Measurements from ENCODE around the gene ALCAM.

The ALCAM gene

DNA sequence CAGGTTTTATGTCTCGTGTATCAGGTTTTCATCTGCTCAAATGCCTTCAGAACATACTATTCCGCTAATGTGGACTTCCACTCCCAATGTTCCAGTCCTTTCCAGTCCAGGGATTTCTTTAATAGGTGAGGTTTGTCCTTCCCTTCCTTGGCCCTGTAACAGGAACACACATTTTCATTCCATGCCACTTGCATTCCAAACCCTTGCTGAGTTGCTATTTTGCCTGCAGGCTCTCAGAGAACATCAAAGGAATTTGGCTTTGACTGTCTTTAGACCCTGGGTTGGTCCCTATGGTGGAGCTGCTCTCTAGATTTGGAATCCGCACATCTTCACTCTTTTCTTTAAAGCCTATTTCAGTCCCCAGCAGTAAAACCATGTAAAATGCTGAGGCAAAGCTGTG lies 12.3 kb upstream of the ALCAM start:
- H3K4me3 ChIP-seq (ENCODE audit: low read depth, low read length): peak overlapping the region; percentile 55
- peak; percentile 61 for DNase-seq (ENCODE audit: low read depth)
- TF ChIP-seq, protein P1, sequence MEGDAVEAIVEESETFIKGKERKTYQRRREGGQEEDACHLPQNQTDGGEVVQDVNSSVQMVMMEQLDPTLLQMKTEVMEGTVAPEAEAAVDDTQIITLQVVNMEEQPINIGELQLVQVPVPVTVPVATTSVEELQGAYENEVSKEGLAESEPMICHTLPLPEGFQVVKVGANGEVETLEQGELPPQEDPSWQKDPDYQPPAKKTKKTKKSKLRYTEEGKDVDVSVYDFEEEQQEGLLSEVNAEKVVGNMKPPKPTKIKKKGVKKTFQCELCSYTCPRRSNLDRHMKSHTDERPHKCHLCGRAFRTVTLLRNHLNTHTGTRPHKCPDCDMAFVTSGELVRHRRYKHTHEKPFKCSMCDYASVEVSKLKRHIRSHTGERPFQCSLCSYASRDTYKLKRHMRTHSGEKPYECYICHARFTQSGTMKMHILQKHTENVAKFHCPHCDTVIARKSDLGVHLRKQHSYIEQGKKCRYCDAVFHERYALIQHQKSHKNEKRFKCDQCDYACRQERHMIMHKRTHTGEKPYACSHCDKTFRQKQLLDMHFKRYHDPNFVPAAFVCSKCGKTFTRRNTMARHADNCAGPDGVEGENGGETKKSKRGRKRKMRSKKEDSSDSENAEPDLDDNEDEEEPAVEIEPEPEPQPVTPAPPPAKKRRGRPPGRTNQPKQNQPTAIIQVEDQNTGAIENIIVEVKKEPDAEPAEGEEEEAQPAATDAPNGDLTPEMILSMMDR (conservative IDR thresholded peaks at IDR 0.05; ENCODE audit: low read depth, low read length): no peak

DNA sequence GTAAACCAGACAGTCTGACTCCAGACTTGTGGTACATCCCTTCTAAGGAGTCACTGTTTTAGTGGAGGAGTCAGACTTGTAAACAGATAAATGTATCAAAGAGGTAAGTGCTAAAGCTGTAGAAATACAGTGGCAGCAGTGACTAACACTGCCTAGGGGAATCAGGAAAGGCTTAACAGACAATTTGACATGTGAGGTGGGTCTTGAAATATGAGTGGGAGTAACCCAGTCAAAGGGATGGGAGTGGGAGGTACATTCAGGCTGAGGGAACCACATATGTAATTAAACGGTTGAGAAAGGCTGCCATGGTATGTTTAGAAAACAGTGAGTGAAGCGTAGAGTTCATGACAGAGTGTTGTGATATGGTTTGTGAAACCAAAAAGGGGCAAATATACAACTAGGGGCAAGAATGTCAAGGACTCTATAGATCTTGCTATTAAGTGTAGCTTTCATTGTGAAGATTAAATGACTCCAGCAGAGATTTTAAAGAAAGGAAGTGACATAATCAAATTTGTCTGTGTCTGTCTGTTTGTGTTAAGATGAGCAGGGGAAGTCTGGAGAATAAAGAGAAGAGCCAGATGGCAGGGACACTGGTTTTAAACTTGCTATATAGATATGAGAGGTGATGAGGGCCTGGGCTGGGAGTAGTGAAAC lies 11.2 kb upstream of the ALCAM start:
- no peak overlapping the region for H3K4me3 ChIP-seq (ENCODE audit: low read depth, low read length)
- TF ChIP-seq, protein P1 (conservative IDR thresholded peaks at IDR 0.05; ENCODE audit: low read depth, low read length): no peak
- DNase-seq (ENCODE audit: low read depth): peak; percentile 40

DNA sequence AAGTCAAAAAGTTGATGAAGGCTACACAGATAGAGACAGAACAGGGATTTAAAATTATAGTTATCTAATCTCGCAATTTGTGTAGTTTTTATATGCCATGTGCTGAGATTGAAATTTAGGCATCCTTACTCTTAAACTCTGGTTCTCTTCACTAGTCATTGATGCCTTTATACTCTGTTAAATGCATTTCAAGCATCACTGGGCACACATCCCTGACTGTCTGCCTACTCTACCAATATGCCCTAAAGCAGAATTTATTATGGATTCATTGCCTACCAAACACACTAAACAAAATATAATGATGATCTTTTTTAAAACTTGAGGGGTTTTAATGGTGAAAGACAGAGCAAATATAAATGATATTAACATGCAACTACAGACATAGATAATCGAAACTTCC lies 10.3 kb upstream of the ALCAM start:
- H3K4me3 ChIP-seq (ENCODE audit: low read depth, low read length): no peak overlapping the region
- DNase-seq (ENCODE audit: low read depth): no peak
- TF ChIP-seq, protein P1 (conservative IDR thresholded peaks at IDR 0.05; ENCODE audit: low read depth, low read length): no peak

DNA sequence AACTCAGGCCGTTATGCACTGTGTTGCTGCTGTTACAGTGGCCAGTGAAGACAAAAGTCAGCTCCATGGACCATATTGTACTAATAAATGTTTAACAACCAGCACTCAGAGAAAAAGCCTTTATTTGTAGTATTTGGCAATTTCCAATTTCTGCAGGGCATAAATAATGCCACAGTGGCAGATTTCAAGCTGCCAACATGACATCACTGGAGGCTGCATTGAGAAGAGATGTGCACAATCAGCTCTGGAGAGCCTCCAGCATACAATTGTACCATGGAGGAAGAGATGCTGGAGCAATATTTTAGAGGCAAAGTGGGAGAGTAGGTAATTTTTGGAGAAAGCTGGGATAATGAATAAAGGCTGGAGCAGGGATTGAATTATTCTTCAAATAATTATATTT lies 9.7 kb upstream of the ALCAM start:
- no peak overlapping the region for H3K4me3 ChIP-seq (ENCODE audit: low read depth, low read length)
- TF ChIP-seq, protein P1 (conservative IDR thresholded peaks at IDR 0.05; ENCODE audit: low read depth, low read length): no peak
- no peak for DNase-seq (ENCODE audit: low read depth)

DNA sequence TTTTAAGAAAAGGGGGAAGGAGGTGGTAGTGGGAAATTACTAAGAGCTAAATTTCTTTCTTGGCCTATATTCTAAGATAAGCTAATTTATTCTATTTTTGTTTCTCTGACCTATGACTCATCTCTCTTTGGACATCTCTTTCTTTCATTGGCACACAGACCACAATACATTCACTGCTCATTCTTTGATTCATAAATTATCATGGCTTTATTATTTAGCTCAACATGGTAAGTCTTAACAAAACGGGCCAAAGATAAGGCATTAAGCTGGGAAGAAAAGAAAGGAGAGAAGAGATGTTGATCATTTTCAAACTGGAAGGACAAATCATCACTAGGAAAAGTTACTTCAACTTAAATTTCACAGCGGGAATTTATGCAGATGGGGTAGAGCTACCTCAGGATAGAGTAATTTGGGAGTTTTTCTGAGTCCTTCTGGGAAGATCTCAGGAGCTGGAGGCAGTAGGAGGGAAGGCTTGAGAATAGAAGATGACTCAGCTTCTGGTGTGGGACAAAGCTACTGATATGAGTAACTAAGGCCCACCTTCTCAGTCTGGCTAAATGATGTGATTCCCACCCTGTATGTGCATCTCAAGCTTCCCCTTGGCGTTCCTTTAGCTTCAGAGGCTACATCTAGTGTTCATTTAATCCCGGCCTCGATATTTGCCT lies 7.5 kb upstream of the ALCAM start:
- DNase-seq (ENCODE audit: low read depth): peak; percentile 71
- no peak overlapping the region for H3K4me3 ChIP-seq (ENCODE audit: low read depth, low read length)
- TF ChIP-seq, protein P1 (conservative IDR thresholded peaks at IDR 0.05; ENCODE audit: low read depth, low read length): no peak

DNA sequence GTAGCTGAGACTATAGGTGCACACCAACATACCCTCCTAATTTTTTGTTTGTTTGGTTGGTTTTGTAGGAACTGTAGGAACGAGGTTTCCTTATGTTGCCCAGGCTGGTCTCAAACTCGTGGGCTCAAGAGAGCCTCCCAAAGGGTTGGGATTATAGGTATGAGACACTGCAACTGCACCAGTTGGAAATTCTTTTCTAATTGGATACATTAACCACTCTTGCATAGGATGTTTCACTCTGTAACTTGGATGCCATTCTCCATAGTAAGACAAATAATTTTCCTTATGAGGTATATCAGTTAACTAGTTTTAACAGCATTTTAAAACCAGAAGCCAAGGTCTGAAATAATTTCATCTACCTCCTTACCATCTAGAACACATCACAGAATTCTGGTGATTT lies 6.7 kb upstream of the ALCAM start:
- TF ChIP-seq, protein P1 (conservative IDR thresholded peaks at IDR 0.05; ENCODE audit: low read depth, low read length): no peak
- DNase-seq (ENCODE audit: low read depth): no peak
- no peak overlapping the region for H3K4me3 ChIP-seq (ENCODE audit: low read depth, low read length)
